HepG2 (cell line): ENCODE results near the gene COG5. TPM values are rescaled to one million over a fixed set of nuclear protein-coding genes. Genes with fewer than 3 reads are reported as not detected.

Experiments used
- AGO1 ChIP-seq: fragments of 200-400 bp; formaldehyde crosslinking; IDR thresholded peaks from 2 replicates; pipeline ENCODE4 v1.6.1; 2017; ENCODE audit warnings: mild to moderate bottlenecking, low read depth, low read length, moderate library complexity; ENCODE audit not compliant: poor library complexity, severe bottlenecking
- ATM ChIP-seq: fragments of 450-650 bp; IDR thresholded peaks from 2 replicates; pipeline ENCODE4 v1.7.1; 2017; ENCODE audit warnings: mild to moderate bottlenecking, borderline replicate concordance
- CHD4 ChIP-seq: fragments of 200-600 bp; sonication (generic); IDR thresholded peaks from 2 replicates; pipeline ENCODE4 v1.7.0; 2017; ENCODE audit warnings: mild to moderate bottlenecking, low read length, borderline replicate concordance
- CTCF ChIP-seq: sonication (generic); formaldehyde crosslinking; IDR thresholded peaks from 2 replicates; pipeline ENCODE4 v1.5.0; 2020; ENCODE audit warnings: mild to moderate bottlenecking, missing genetic modification reagents, moderate library complexity
- EED ChIP-seq: sonication (generic); formaldehyde crosslinking; IDR thresholded peaks from 2 replicates; pipeline ENCODE4 v1.5.0; 2020; ENCODE audit warnings: mild to moderate bottlenecking, missing genetic modification reagents
- ELF4 ChIP-seq: sonication (generic); formaldehyde crosslinking; IDR thresholded peaks from 2 replicates; pipeline ENCODE4 v1.5.0; 2020; ENCODE audit warnings: missing genetic modification reagents, mild to moderate bottlenecking, moderate library complexity, borderline replicate concordance
- FOSL2 ChIP-seq: sonication (generic); formaldehyde crosslinking; IDR thresholded peaks from 2 replicates; pipeline ENCODE4 v1.4.0; 2020; ENCODE audit warnings: missing genetic modification reagents
- GTF3A ChIP-seq: sonication (generic); formaldehyde crosslinking; conservative IDR thresholded peaks from 2 replicates; pipeline ENCODE4 v1.4.0; 2020; ENCODE audit warnings: mild to moderate bottlenecking, missing genetic modification reagents
- HES4 ChIP-seq: sonication (generic); formaldehyde crosslinking; IDR thresholded peaks from 2 replicates; pipeline ENCODE4 v1.9.0; 2021; ENCODE audit warnings: mild to moderate bottlenecking, missing genetic modification reagents, borderline replicate concordance
- MTA1 ChIP-seq: sonication (generic); formaldehyde crosslinking; IDR thresholded peaks from 2 replicates; pipeline ENCODE4 v1.4.0; 2020; ENCODE audit warnings: missing genetic modification reagents, mild to moderate bottlenecking, borderline replicate concordance
- NCOR1 ChIP-seq: fragments of 200-600 bp; sonication (generic); IDR thresholded peaks from 2 replicates; pipeline ENCODE4 v1.7.0; 2017; ENCODE audit warnings: antibody characterized with exemption, low read length, borderline replicate concordance
- NFIB ChIP-seq: sonication (generic); formaldehyde crosslinking; IDR thresholded peaks from 2 replicates; pipeline ENCODE4 v1.9.0; 2021; ENCODE audit warnings: missing genetic modification reagents, mild to moderate bottlenecking, borderline replicate concordance
- NFKBIZ ChIP-seq: IDR thresholded peaks from 2 replicates; pipeline ENCODE4 v1.6.1; 2018; ENCODE audit warnings: missing genetic modification reagents, missing compliant biosample characterization
- PHF20 ChIP-seq: sonication (generic); formaldehyde crosslinking; IDR thresholded peaks from 2 replicates; pipeline ENCODE4 v1.5.0; 2020; ENCODE audit warnings: mild to moderate bottlenecking, missing genetic modification reagents
- POLR2AphosphoS2 ChIP-seq: IDR thresholded peaks from 2 replicates; pipeline ENCODE4 v1.6.1; 2011; ENCODE audit warnings: low read depth, low read length, improper control_type of control experiment
- RXRA ChIP-seq: sonication (generic); formaldehyde crosslinking; IDR thresholded peaks from 2 replicates; pipeline ENCODE4 v1.5.1; 2020; ENCODE audit warnings: missing genetic modification reagents
- SNAI1 ChIP-seq: sonication (generic); formaldehyde crosslinking; IDR thresholded peaks from 2 replicates; pipeline ENCODE4 v1.5.0; 2020; ENCODE audit warnings: mild to moderate bottlenecking, missing genetic modification reagents, borderline replicate concordance
- TBL1XR1 ChIP-seq: fragments of 150-350 bp; IDR thresholded peaks from 2 replicates; pipeline ENCODE4 v1.6.1; 2014; ENCODE audit warnings: borderline replicate concordance, low read length; ENCODE audit not compliant: partially characterized antibody
- TCF7L2 ChIP-seq: IDR thresholded peaks from 2 replicates; pipeline ENCODE4 v1.6.1; 2011; ENCODE audit warnings: mild to moderate bottlenecking, low read depth, low read length, moderate library complexity
- TSC22D2 ChIP-seq: sonication (generic); formaldehyde crosslinking; IDR thresholded peaks from 2 replicates; pipeline ENCODE4 v1.5.1; 2020; ENCODE audit warnings: missing genetic modification reagents, mild to moderate bottlenecking, borderline replicate concordance
- ZBTB25 ChIP-seq: IDR thresholded peaks from 2 replicates; pipeline ENCODE4 v1.6.1; 2018; ENCODE audit warnings: missing genetic modification reagents
- ZFP37 ChIP-seq: sonication (generic); formaldehyde crosslinking; IDR thresholded peaks from 2 replicates; pipeline ENCODE4 v1.4.0; 2020; ENCODE audit warnings: missing genetic modification reagents, borderline replicate concordance
- ZKSCAN8 ChIP-seq: IDR thresholded peaks from 2 replicates; pipeline ENCODE4 v1.6.1; 2016; ENCODE audit warnings: borderline replicate concordance, missing genetic modification reagents, missing compliant biosample characterization
- ZNF124 ChIP-seq: sonication (generic); formaldehyde crosslinking; IDR thresholded peaks from 2 replicates; pipeline ENCODE4 v1.4.0; 2020; ENCODE audit warnings: missing genetic modification reagents
- ZNF558 ChIP-seq: sonication (generic); formaldehyde crosslinking; IDR thresholded peaks from 2 replicates; pipeline ENCODE4 v1.9.0; 2022; ENCODE audit warnings: mild to moderate bottlenecking, missing genetic modification reagents, borderline replicate concordance
- ZNF678 ChIP-seq: sonication (generic); formaldehyde crosslinking; IDR thresholded peaks from 2 replicates; pipeline ENCODE4 v1.4.0; 2020; ENCODE audit warnings: mild to moderate bottlenecking, missing genetic modification reagents
- ZNF841 ChIP-seq: sonication (generic); formaldehyde crosslinking; IDR thresholded peaks from 2 replicates; pipeline ENCODE4 v1.8.1; 2023; ENCODE audit warnings: missing genetic modification reagents, borderline replicate concordance
- ZSCAN20 ChIP-seq: sonication (generic); formaldehyde crosslinking; IDR thresholded peaks from 2 replicates; pipeline ENCODE4 v1.4.0; 2020; ENCODE audit warnings: missing genetic modification reagents, mild to moderate bottlenecking, borderline replicate concordance
- polyA plus RNA-seq, 8 experiments: library from polyadenylated mRNA; depleted of rRNA in 3 of 8; stranded (reverse) in 7 of 8; unstranded in 1 of 8; fragments of >200 nt; fragmentation: Illumina TruSeq in 4 of 8; extraction: Trizol in 4 of 8; gene quantifications; 2 replicates each; pipeline versions ENCODE4 v1.2.1 to v1.2.3, GENCODE V29; 2011 to 2016; ENCODE audit warnings: low read depth in 4 of 8, missing spikeins in 1 of 8, mixed read lengths in 1 of 8; ENCODE audit not compliant: insufficient read depth in 1 of 8
- total RNA-seq, 5 experiments: library from RNA; depleted of rRNA; stranded (reverse); fragments of >200 nt; fragmentation: Illumina TruSeq; extraction: Trizol; gene quantifications; 2 replicates each; pipeline ENCODE4 v1.2.3, GENCODE V29; 2016; ENCODE audit warnings: low read depth in 1 of 5

Gene COG5
- total and polyA plus RNA-seq, 2 of the 13 experiments (the other 11 are each of a cell fraction or from before 2014, with no cell fraction given), result 20.4 to 31.3 TPM

- TF ChIP-seq MTA1 (CRISPR knock-in tag) (0 out of 2 replicates have a peak, but pooled peaks have one; percentile 14), FOSL2 (CRISPR knock-in tag) (peak; percentile 53; the same call in 1 of the 2 replicates), NFKBIZ (CRISPR knock-in tag) (peak; percentile 57; the same call in 1 of the 2 replicates), ZNF558 (CRISPR knock-in tag) (no peak), POLR2AphosphoS2 (no peak), ZKSCAN8 (CRISPR knock-in tag) (peak; percentile 53; the same call in 1 of the 2 replicates), ATM (no peak), ZFP37 (CRISPR knock-in tag) (no peak), NFIB (CRISPR knock-in tag) (no peak), NCOR1 (0 out of 2 replicates have a peak, but pooled peaks have one; percentile 29), PHF20 (CRISPR knock-in tag) (peak; percentile 71), ZSCAN20 (CRISPR knock-in tag) (0 out of 2 replicates have a peak, but pooled peaks have one; percentile 22), ZNF841 (CRISPR knock-in tag) (no peak), ZBTB25 (peak; percentile 67), CTCF (peak; percentile 42), AGO1 (peak; percentile 95), ZNF124 (CRISPR knock-in tag) (0 out of 2 replicates have a peak, but pooled peaks have one; percentile 74), ZNF678 (no peak), ELF4 (CRISPR knock-in tag) (no peak), HES4 (CRISPR knock-in tag) (no peak), EED (CRISPR knock-in tag) (no peak), TSC22D2 (CRISPR knock-in tag) (no peak), SNAI1 (CRISPR knock-in tag) (no peak), RXRA (CRISPR knock-in tag) (peak; percentile 86; the same call in 1 of the 2 replicates), TBL1XR1 (peak; percentile 65), CHD4 (no peak), GTF3A (CRISPR knock-in tag) (no peak), TCF7L2 (no peak)
Observed at GRCh38 chr7:107169120-107170050, 394.3 kb downstream of the COG5 start (continued).
